ENCODE data around the gene CATSPER3.

The CATSPER3 gene

GRCh38 chr5:135040034-135040332 is 72.3 kb downstream of the CATSPER3 start:
- in situ Hi-C loops (cut with MboI; ENCODE audit: low sequenced_read_pairs), result no loop called here

- in situ Hi-C loops (cut with MboI; ENCODE audit: low sequenced_read_pairs), result no loop called here
Observed at GRCh38 chr5:135040333-135041144, 72.8 kb downstream of the CATSPER3 start.

- in situ Hi-C loops (cut with MboI; ENCODE audit: low sequenced_read_pairs), result no loop called here
Observed at GRCh38 chr5:135041145-135041587, 73.5 kb downstream of the CATSPER3 start.

GRCh38 chr5:135041726-135042125 is 74.0 kb downstream of the CATSPER3 start:
- in situ Hi-C loops (cut with MboI; ENCODE audit: low sequenced_read_pairs), result no loop called here

GRCh38 chr5:135042595-135042994 is 74.9 kb downstream of the CATSPER3 start:
- in situ Hi-C loops (cut with MboI; ENCODE audit: low sequenced_read_pairs), result no loop called here

GRCh38 chr5:135045488-135045887 is 77.8 kb downstream of the CATSPER3 start:
- in situ Hi-C loops (cut with MboI; ENCODE audit: low sequenced_read_pairs), result no loop called here

- in situ Hi-C loops (cut with MboI; ENCODE audit: low sequenced_read_pairs), result no loop called here
Observed at GRCh38 chr5:135046661-135047346, 79.1 kb downstream of the CATSPER3 start.

- in situ Hi-C loops (cut with MboI; ENCODE audit: low sequenced_read_pairs), result no loop called here
Observed at GRCh38 chr5:135047347-135047695, 79.6 kb downstream of the CATSPER3 start.

GRCh38 chr5:135048286-135048685 is 80.6 kb downstream of the CATSPER3 start:
- in situ Hi-C loops (cut with MboI; ENCODE audit: low sequenced_read_pairs), result no loop called here

GRCh38 chr5:135048930-135049329 is 81.2 kb downstream of the CATSPER3 start:
- in situ Hi-C loops (cut with MboI; ENCODE audit: low sequenced_read_pairs), result no loop called here

- in situ Hi-C loops (cut with MboI; ENCODE audit: low sequenced_read_pairs), result no loop called here
Observed at GRCh38 chr5:135050244-135050767, 82.6 kb downstream of the CATSPER3 start.

GRCh38 chr5:135051399-135051798 is 83.7 kb downstream of the CATSPER3 start:
- in situ Hi-C loops (cut with MboI; ENCODE audit: low sequenced_read_pairs), result no loop called here

- in situ Hi-C loops (cut with MboI; ENCODE audit: low sequenced_read_pairs), result no loop called here
Observed at GRCh38 chr5:135051872-135052271, 84.2 kb downstream of the CATSPER3 start.

- in situ Hi-C loops (cut with MboI; ENCODE audit: low sequenced_read_pairs), result no loop called here
Observed at GRCh38 chr5:135052511-135053145, 84.9 kb downstream of the CATSPER3 start.

- in situ Hi-C loops (cut with MboI; ENCODE audit: low sequenced_read_pairs), result no loop called here
Observed at GRCh38 chr5:135053278-135053677, 85.6 kb downstream of the CATSPER3 start.

- in situ Hi-C loops (cut with MboI; ENCODE audit: low sequenced_read_pairs), result no loop called here
Observed at GRCh38 chr5:135053989-135054388, 86.3 kb downstream of the CATSPER3 start.

- in situ Hi-C loops (cut with MboI; ENCODE audit: low sequenced_read_pairs), result no loop called here
Observed at GRCh38 chr5:135054546-135054945, 86.8 kb downstream of the CATSPER3 start.

- in situ Hi-C loops (cut with MboI; ENCODE audit: low sequenced_read_pairs), result no loop called here
Observed at GRCh38 chr5:135055396-135055795, 87.7 kb downstream of the CATSPER3 start.

- in situ Hi-C loops (cut with MboI; ENCODE audit: low sequenced_read_pairs), result no loop called here
Observed at GRCh38 chr5:135056316-135057030, 88.8 kb downstream of the CATSPER3 start.

GRCh38 chr5:135057233-135057632 is 89.5 kb downstream of the CATSPER3 start:
- in situ Hi-C loops (cut with MboI; ENCODE audit: low sequenced_read_pairs), result no loop called here

- in situ Hi-C loops (cut with MboI; ENCODE audit: low sequenced_read_pairs), result no loop called here
Observed at GRCh38 chr5:135058331-135058732, 90.6 kb downstream of the CATSPER3 start.

Data from HL-60/S4 treated with phorbol 12-myristate 13-acetate at 8.2 ng/mL for 4 days and 3 days (cell line).